KG1 (cell line): ENCODE measurements around the gene OAS2.

Experiments
- DNase-seq: peaks from one replicate; lab custom pipeline; 2025; lab: John Stamatoyannopoulos, UW

The OAS2 gene

DNA sequence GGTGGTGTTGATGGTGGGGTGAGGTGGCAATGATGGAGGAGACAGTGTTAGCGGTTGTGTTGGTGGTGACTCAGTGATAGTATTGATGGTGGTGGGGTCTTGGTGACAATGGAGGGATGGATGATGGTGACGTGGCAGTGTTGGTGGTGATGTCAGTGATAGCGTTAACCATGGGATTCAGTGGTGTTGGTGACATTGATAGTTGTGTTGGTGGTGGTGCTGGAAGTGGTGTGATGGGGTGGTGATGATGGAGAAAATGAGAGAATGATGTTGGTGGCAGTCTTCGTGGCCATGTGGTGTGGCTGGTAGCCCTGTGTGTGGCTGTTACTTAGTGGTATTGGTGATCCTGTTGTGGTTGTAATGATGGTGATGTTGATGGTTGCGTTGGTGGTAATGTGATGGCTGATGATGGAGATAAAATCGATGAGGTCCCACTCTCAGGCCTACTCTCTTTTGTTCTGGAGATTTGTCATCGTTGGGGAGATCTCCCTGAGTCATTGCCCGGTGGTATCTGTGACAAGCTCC is 80.8 kb downstream of the OAS2 start:
- no peak for DNase-seq

DNA sequence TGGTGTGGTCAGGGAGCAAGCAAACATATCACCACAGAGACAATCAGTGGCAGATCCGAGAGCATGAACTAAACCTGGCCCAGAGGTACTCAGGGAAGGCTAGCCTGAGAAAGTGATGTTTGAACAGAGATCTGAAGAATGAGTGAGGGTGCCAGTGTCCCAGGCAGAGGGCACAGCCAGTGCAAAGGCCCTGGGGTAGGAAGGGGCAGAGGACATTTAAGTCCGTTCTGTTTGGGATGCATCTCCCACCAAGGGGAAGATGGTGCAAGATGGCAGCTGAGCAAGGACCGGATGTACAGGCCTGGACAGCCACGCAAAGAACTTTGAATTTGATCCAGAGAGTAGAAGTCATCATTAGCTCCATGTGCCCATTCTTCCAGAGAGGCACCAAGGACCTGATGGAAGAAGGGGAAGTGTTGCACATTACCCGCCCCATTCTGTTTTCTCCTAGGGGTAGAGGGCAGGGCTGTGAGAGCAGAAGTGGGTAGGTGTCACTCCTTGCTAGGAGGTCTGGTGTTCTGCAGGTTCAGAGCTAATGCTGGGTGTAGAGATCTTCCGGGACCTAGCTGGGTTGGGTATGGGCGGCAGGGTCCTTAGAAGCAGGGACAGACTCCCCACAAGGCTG is 82.1 kb downstream of the OAS2 start:
- no peak for DNase-seq

DNA sequence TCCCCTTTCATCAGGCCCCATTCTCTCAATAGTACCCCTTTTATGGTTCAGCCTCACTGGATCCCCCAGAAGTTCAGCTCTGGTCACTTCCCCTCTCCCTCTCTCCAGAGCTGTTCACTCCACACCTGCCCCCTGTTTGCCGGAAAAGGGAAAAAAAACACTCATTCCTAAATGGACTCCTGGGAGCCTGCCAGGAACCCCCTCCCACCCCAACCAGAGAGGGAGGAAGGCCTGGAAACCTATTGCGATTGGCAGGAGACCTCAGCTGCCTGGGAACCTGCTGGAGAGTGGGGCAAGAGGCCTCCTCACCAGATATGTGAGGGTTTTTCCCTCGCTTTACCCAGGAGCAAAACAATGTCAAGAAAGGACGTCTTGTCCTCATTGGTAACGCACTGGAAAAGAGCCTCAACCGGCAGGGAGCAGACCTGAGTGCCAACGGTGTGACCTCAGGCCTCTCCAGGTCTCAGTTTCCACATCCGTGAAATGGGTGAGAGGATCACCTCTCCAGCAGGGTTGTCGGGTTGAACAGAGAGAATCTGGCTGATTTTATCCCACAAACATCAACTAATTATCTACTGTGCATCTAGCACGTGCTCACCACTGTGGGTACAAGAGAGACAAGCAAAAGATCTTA is 82.9 kb downstream of the OAS2 start:
- DNase-seq = no peak
